GM12891 (cell line): ENCODE measurements around the gene NSD1.

ENCODE experiments used
- POLR2A ChIP-seq: IDR thresholded peaks from 2 replicates; pipeline ENCODE4 v1.6.1; 2011; ENCODE audit warnings: low read depth, low read length, control low read depth
- POLR2AphosphoS5 ChIP-seq: IDR thresholded peaks from 2 replicates; pipeline ENCODE4 v1.6.1; 2011; ENCODE audit warnings: low read depth, low read length, control low read depth
- TAF1 ChIP-seq: IDR thresholded peaks from 2 replicates; pipeline ENCODE4 v1.6.1; 2011; ENCODE audit warnings: low read depth, low read length, control low read depth

- TF ChIP-seq POLR2AphosphoS5 (no peak), POLR2A (no peak), TAF1 (no peak)
These were observed 37.2 kb upstream of the NSD1 start for GRCh38 chr5:177096162-177097015.
